Measurements from ENCODE around the gene MUC5B. TPM values are rescaled to one million over a fixed set of nuclear protein-coding genes. Genes with fewer than 3 reads are reported as not detected.

The MUC5B gene
- total RNA-seq, 4 donors from 2014 or later, result not detected

DNA sequence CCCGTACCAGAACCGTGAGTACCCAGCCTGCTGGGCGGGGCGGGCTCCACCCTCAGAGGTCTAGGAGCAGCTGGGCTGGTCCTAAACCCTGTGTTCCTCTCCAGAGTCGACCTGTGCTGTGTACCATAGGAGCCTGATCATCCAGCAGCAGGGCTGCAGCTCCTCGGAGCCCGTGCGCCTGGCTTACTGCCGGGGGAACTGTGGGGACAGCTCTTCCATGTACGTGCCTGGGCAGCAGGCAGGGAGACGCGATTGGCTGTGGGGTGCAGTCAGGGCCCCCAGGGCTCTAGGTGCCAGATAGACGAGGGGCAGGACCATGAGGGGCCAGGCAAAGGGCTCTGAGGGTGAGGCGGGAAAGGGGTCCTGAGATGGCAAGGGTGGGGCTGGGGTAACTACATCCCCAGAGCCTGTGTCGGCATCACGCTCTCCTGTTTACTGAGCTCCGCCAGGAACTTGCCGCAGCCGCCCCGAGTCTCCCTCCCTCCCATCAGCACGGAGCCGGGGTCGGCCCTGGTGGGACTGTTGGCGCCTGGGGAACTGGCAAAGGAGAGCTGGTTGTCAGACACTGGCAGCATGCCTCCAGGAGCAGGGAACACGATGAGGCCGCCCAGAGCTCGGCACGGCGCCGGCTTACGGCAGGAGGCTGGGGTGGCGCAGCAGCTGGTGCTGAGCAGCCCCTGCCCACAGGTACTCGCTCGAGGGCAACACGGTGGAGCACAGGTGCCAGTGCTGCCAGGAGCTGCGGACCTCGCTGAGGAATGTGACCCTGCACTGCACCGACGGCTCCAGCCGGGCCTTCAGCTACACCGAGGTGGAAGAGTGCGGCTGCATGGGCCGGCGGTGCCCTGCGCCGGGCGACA lies 22.9 kb upstream of the MUC5B start:
- peak in 1 of 2 donors; percentile 1 for DNase-seq
- intact Hi-C loops (cut with DNase I), result loop anchor here (5.0 kb wide), 1 partner anchor 372 kb away; the partner anchor contains the start of gene DUSP8
- Histone ChIP-seq H3K36me3 (no peaks in the 10 kb centered on the region), H3K4me3 (replicated peaks in 1 of 3) (no peak overlapping the region), H3K4me1 (no peaks in the 10 kb centered on the region), H3K9me3 (no peaks in the 10 kb centered on the region), H3K27ac (no peak overlapping the region), H3K27me3 (no peaks in the 10 kb centered on the region)
- WGBS, 2 donors, result 69 to 74% methylated on average over 10 to 25 of the region's 47 CpGs
- TF ChIP-seq, protein P1, sequence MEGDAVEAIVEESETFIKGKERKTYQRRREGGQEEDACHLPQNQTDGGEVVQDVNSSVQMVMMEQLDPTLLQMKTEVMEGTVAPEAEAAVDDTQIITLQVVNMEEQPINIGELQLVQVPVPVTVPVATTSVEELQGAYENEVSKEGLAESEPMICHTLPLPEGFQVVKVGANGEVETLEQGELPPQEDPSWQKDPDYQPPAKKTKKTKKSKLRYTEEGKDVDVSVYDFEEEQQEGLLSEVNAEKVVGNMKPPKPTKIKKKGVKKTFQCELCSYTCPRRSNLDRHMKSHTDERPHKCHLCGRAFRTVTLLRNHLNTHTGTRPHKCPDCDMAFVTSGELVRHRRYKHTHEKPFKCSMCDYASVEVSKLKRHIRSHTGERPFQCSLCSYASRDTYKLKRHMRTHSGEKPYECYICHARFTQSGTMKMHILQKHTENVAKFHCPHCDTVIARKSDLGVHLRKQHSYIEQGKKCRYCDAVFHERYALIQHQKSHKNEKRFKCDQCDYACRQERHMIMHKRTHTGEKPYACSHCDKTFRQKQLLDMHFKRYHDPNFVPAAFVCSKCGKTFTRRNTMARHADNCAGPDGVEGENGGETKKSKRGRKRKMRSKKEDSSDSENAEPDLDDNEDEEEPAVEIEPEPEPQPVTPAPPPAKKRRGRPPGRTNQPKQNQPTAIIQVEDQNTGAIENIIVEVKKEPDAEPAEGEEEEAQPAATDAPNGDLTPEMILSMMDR (IDR thresholded peaks at IDR 0.05), result no peak
- no peak for TF ChIP-seq POLR2A (IDR thresholded peaks at IDR 0.05)

DNA sequence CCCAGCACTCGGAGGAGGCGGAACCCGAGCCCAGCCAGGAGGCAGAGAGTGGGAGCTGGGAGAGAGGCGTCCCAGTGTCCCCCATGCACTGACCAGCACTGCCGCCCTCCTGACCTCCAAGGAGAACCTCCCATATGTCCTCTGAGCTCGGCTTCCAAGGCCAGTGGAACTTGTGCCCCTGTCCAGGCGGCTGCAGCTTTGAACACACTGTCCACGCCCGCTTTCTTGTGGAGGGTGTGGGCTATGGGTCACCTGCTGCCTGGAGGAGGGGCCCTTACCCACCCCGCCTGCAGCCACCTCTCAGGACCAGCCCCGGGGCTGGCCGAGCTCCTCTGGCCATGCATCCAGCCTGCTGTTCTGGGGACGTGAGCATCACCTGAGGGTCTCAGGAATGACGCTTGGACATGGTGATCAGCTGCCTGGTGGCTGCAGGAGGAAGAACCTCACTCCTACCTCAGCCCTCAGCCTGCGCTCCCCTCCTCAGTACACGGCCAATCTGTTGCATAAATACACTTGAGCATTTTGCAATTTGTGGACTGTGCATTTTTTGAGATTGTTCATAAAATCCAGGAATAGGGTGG lies 22.2 kb upstream of the MUC5B start:
- H3K27ac ChIP-seq, result no peak overlapping the region
- intact Hi-C loops (cut with DNase I), result loop anchor here (5.0 kb wide), 1 partner anchor 372 kb away; the partner anchor contains the start of gene DUSP8
- 58 to 72% methylated on average over 4 to 10 of the region's 16 CpGs for WGBS, 2 donors
- no peak overlapping the region for H3K4me3 ChIP-seq (replicated peaks in 1 of 3)
- peak in 1 of 2 donors; percentile 1 for DNase-seq
- no peaks in the 10 kb centered on the region for H3K27me3 ChIP-seq
- no peaks in the 10 kb centered on the region for H3K9me3 ChIP-seq
- no peaks in the 10 kb centered on the region for H3K36me3 ChIP-seq
- TF ChIP-seq, protein P1 (IDR thresholded peaks at IDR 0.05), result no peak
- TF ChIP-seq POLR2A (IDR thresholded peaks at IDR 0.05), result no peak
- H3K4me1 ChIP-seq, result no peaks in the 10 kb centered on the region

DNA sequence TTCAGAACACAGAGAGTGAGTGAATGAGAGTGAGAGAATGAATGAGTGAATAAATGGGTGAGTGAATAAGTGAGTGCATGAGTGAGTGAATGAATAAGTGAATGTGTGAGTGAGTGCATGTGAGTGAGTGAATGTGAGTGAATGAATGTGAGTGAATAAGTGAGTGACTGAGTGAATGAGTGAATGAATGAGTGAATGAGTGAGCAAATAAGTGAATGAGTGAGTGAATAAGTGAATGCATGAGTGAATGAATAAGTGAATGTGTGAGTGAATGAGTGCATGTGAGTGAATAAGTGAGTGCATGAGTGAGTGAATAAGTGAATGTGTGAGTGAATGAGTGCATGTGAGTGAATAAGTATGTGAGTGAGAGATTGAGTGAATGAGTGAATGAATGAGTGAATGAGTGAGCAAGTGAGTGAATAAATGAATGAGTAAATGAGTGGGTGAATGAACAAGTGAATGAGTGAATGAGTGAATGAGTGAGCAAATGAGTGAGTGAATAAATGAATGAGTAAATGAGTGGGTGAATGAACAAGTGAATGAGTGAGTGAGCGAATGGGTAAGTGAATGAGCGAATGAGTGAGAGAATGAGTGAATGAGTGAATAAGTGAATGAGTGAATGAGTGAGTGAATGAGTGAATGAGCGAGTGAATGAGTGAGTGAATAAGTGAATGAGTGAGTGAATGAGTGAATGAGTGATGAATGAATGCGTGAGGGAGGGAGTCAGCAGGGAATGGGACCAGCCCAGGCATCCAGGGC lies 21.3 kb upstream of the MUC5B start:
- no peak overlapping the region for H3K27ac ChIP-seq

DNA sequence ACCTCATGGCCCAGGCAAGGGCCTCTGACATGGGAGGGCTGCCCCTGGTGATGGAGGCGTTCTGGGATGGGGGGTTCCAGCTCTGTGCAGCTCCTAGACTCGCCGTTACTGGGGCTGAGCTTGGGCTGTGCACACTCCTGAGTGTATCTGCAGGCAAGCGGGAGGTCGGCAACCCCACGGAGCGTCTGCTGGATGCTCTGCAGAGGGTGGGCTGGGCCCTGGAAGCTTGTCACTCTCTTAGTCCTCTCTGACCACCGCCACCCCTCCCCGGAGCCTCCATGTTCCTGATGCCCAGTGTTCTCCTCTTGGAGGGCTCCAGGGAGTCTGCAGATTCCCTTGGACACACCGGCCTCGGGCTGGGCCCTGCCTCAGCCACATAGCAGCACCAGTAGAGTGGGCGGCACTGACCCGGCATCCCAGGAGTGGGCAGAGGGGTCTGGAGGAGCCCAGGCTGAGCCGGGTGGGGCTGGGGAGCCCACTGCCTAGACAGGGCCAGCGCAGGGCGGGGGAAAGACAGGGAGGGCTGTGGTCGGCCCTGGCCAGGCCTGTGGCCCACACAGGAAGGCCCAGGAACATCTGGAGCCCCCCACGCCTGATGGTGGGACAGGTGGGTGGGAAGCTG lies 20.6 kb upstream of the MUC5B start:
- Histone ChIP-seq H3K9me3 (no peaks in the 10 kb centered on the region), H3K27me3 (no peaks in the 10 kb centered on the region), H3K4me3 (replicated peaks in 1 of 3) (no peak overlapping the region), H3K4me1 (no peaks in the 10 kb centered on the region), H3K36me3 (no peaks in the 10 kb centered on the region), H3K27ac (no peak overlapping the region)
- no peak for DNase-seq
- intact Hi-C loops (cut with DNase I), result loop anchor here (2.0 to 5.0 kb wide), 2 partner anchors 315 to 370 kb away; partner anchors contain the start of gene DUSP8
- TF ChIP-seq POLR2A (IDR thresholded peaks at IDR 0.05), result no peak
- TF ChIP-seq, protein P1 (IDR thresholded peaks at IDR 0.05), result no peak
- WGBS, 2 donors, result 53 to 58% methylated on average over 10 of the region's 18 CpGs

More for the DNA sequence above, 21.3 kb upstream of the MUC5B start:
- no peaks in the 10 kb centered on the region for H3K9me3 ChIP-seq
- H3K36me3 ChIP-seq, result no peaks in the 10 kb centered on the region
- intact Hi-C loops (cut with DNase I), result loop anchor here (2.0 to 5.0 kb wide), 2 partner anchors 315 to 371 kb away; partner anchors contain the start of gene DUSP8
- TF ChIP-seq, protein P1 (IDR thresholded peaks at IDR 0.05), result no peak
- TF ChIP-seq POLR2A (IDR thresholded peaks at IDR 0.05), result no peak
- DNase-seq, result no peak
- WGBS, 2 donors, result 87 to 92% methylated on average over 4 of the region's 4 CpGs
- H3K4me3 ChIP-seq (replicated peaks in 1 of 3), result no peak overlapping the region
- H3K27me3 ChIP-seq, result no peaks in the 10 kb centered on the region
- no peaks in the 10 kb centered on the region for H3K4me1 ChIP-seq
